Measurements from ENCODE around the gene KNTC1.

The KNTC1 gene

GRCh38 chr12:122513660-122514059 lies 13.4 kb upstream of the KNTC1 start:
- H3K4me3 ChIP-seq (ENCODE audit: low read depth, low read length): no peak overlapping the region
- DNase-seq (ENCODE audit: low read depth): no peak
- in situ Hi-C loops (cut with HindIII; ENCODE audit: low sequenced_read_pairs): no loop called here
- TF ChIP-seq, protein P1, sequence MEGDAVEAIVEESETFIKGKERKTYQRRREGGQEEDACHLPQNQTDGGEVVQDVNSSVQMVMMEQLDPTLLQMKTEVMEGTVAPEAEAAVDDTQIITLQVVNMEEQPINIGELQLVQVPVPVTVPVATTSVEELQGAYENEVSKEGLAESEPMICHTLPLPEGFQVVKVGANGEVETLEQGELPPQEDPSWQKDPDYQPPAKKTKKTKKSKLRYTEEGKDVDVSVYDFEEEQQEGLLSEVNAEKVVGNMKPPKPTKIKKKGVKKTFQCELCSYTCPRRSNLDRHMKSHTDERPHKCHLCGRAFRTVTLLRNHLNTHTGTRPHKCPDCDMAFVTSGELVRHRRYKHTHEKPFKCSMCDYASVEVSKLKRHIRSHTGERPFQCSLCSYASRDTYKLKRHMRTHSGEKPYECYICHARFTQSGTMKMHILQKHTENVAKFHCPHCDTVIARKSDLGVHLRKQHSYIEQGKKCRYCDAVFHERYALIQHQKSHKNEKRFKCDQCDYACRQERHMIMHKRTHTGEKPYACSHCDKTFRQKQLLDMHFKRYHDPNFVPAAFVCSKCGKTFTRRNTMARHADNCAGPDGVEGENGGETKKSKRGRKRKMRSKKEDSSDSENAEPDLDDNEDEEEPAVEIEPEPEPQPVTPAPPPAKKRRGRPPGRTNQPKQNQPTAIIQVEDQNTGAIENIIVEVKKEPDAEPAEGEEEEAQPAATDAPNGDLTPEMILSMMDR (IDR thresholded peaks at IDR 0.05; ENCODE audit: low read depth, low read length, missing control alignments): no peak

DNA sequence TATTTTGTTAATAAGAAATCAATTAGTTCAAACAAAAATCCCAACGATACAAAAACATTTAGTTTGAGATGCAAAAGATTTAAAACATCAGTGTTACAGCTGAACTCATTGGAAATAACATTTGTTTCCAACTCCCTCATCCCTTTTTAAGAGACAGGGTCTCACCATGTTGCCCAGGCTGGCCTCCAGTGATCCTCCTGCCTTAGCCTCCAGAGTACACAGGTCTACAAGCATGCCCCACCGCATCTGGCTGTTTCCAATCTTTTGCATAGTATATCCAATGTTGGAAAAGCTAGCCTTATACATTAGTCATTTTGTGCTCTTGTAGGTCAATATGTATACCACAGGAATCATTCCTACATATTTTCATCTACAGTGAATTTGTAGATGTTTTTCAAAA lies 11.8 kb upstream of the KNTC1 start:
- in situ Hi-C loops (cut with HindIII; ENCODE audit: low sequenced_read_pairs): no loop called here
- TF ChIP-seq, protein P1 (IDR thresholded peaks at IDR 0.05; ENCODE audit: low read depth, low read length, missing control alignments): no peak
- DNase-seq (ENCODE audit: low read depth): no peak
- H3K4me3 ChIP-seq (ENCODE audit: low read depth, low read length): no peak overlapping the region

- TF ChIP-seq, protein P1 (IDR thresholded peaks at IDR 0.05; ENCODE audit: low read depth, low read length, missing control alignments): no peak
- DNase-seq (ENCODE audit: low read depth): no peak
- H3K4me3 ChIP-seq (ENCODE audit: low read depth, low read length): no peak overlapping the region
- in situ Hi-C loops (cut with HindIII; ENCODE audit: low sequenced_read_pairs): no loop called here
Measured at GRCh38 chr12:122516544-122517361, 10.3 kb upstream of the KNTC1 start.

- in situ Hi-C loops (cut with HindIII; ENCODE audit: low sequenced_read_pairs): no loop called here
- H3K4me3 ChIP-seq (ENCODE audit: low read depth, low read length): no peak overlapping the region
- TF ChIP-seq, protein P1 (IDR thresholded peaks at IDR 0.05; ENCODE audit: low read depth, low read length, missing control alignments): no peak
- peak; percentile 96 for DNase-seq (ENCODE audit: low read depth)
Measured at GRCh38 chr12:122517877-122518276, 9.2 kb upstream of the KNTC1 start.

- in situ Hi-C loops (cut with HindIII; ENCODE audit: low sequenced_read_pairs): no loop called here
- TF ChIP-seq, protein P1 (IDR thresholded peaks at IDR 0.05; ENCODE audit: low read depth, low read length, missing control alignments): no peak
- DNase-seq (ENCODE audit: low read depth): no peak
- H3K4me3 ChIP-seq (ENCODE audit: low read depth, low read length): no peak overlapping the region
Measured at GRCh38 chr12:122518908-122519307, 8.1 kb upstream of the KNTC1 start.

GRCh38 chr12:122519418-122519817 lies 7.6 kb upstream of the KNTC1 start:
- DNase-seq (ENCODE audit: low read depth): no peak
- no peak overlapping the region for H3K4me3 ChIP-seq (ENCODE audit: low read depth, low read length)
- in situ Hi-C loops (cut with HindIII; ENCODE audit: low sequenced_read_pairs): no loop called here
- TF ChIP-seq, protein P1 (IDR thresholded peaks at IDR 0.05; ENCODE audit: low read depth, low read length, missing control alignments): no peak
